Activated CD8-positive, alpha-beta memory T cell treated with anti-CD3 and anti-CD28 coated beads, Interleukin-2, amount 50 U/mL, for 24 hours (primary cell): ENCODE measurements around the gene PTPRD.

ENCODE experiments used
- DNase-seq: peaks from one replicate; pipeline ENCODE4 v3.0.0-alpha.2; 2020; ENCODE audit errors: extremely low read depth

The PTPRD gene

GRCh38 chr9:8436786-8437185 is 2176.0 kb downstream of the PTPRD start:
- DNase-seq, result no peak

GRCh38 chr9:8434621-8435020 is 2178.2 kb downstream of the PTPRD start:
- DNase-seq, result no peak

- no peak for DNase-seq
Measured at GRCh38 chr9:8432224-8432623, 2180.6 kb downstream of the PTPRD start.

GRCh38 chr9:8431505-8431904 is 2181.3 kb downstream of the PTPRD start:
- DNase-seq, result no peak

- DNase-seq, result no peak
Measured at GRCh38 chr9:8430945-8431344, 2181.9 kb downstream of the PTPRD start.

- no peak for DNase-seq
Measured at GRCh38 chr9:8429768-8430167, 2183.0 kb downstream of the PTPRD start.

- no peak for DNase-seq
Measured at GRCh38 chr9:8429157-8429556, 2183.6 kb downstream of the PTPRD start.

- DNase-seq, result no peak
Measured at GRCh38 chr9:8428389-8428788, 2184.4 kb downstream of the PTPRD start.

GRCh38 chr9:8424786-8425410 is 2187.9 kb downstream of the PTPRD start:
- no peak for DNase-seq

GRCh38 chr9:8420416-8420815 is 2192.4 kb downstream of the PTPRD start:
- DNase-seq, result no peak

- no peak for DNase-seq
Measured at GRCh38 chr9:8419596-8420275, 2193.1 kb downstream of the PTPRD start.

GRCh38 chr9:8417341-8417740 is 2195.5 kb downstream of the PTPRD start:
- DNase-seq, result no peak

GRCh38 chr9:8412327-8412726 is 2200.5 kb downstream of the PTPRD start:
- DNase-seq, result no peak

- DNase-seq, result no peak
Measured at GRCh38 chr9:8408575-8409190, 2204.1 kb downstream of the PTPRD start.

GRCh38 chr9:8401961-8402705 is 2210.7 kb downstream of the PTPRD start:
- no peak for DNase-seq

- no peak for DNase-seq
Measured at GRCh38 chr9:8400378-8400777, 2212.4 kb downstream of the PTPRD start.

GRCh38 chr9:8395022-8395421 is 2217.8 kb downstream of the PTPRD start:
- no peak for DNase-seq

- DNase-seq, result no peak
Measured at GRCh38 chr9:8394341-8394740, 2218.5 kb downstream of the PTPRD start.

GRCh38 chr9:8392866-8393265 is 2219.9 kb downstream of the PTPRD start:
- no peak for DNase-seq

GRCh38 chr9:8391566-8391965 is 2221.2 kb downstream of the PTPRD start:
- DNase-seq, result no peak

- DNase-seq, result no peak
Measured at GRCh38 chr9:8391132-8391531, 2221.7 kb downstream of the PTPRD start.

GRCh38 chr9:8390571-8390970 is 2222.2 kb downstream of the PTPRD start:
- no peak for DNase-seq

- no peak for DNase-seq
Measured at GRCh38 chr9:8389531-8389930, 2223.3 kb downstream of the PTPRD start.
